NCI-H2107 (cell line): ENCODE data around the gene STIL.

Experiments
- DNase-seq: peaks from one replicate; lab custom pipeline; 2025; lab: John Stamatoyannopoulos, UW

The STIL gene

DNA sequence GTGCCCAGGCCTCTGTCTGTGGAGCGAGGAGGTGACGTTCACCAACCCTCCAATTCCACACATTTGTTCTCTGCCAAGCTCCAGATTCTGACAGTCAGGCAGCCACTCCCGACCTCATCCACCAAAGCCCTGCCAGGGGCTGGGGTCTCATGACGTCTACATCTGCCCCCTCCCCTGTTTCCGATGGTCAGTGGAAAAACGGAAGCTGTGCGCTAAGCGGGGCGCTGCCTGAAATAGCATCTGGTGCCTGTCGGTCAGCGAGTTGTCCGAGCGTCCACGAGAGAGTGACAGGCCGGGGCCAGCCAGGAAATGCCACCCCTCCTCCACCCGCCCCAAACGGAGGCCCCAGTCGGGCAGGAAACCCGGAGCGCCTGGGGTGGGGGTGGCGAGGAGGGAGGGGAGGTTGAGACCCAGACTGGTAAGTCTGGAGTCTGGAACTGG lies 78.7 kb downstream of the STIL start:
- DNase-seq = no peak

GRCh38 chr1:47233186-47233585 lies 80.8 kb downstream of the STIL start:
- DNase-seq = no peak

- DNase-seq = no peak
These were observed 81.6 kb downstream of the STIL start, which contains the start of gene TAL1 for GRCh38 chr1:47232187-47232874. TAL1 (minus strand) TSS chr1:47232225; CDS start chr1:47225888, 6,337 bp downstream.

GRCh38 chr1:47231301-47232186 lies 82.4 kb downstream of the STIL start:
- DNase-seq = no peak

DNA sequence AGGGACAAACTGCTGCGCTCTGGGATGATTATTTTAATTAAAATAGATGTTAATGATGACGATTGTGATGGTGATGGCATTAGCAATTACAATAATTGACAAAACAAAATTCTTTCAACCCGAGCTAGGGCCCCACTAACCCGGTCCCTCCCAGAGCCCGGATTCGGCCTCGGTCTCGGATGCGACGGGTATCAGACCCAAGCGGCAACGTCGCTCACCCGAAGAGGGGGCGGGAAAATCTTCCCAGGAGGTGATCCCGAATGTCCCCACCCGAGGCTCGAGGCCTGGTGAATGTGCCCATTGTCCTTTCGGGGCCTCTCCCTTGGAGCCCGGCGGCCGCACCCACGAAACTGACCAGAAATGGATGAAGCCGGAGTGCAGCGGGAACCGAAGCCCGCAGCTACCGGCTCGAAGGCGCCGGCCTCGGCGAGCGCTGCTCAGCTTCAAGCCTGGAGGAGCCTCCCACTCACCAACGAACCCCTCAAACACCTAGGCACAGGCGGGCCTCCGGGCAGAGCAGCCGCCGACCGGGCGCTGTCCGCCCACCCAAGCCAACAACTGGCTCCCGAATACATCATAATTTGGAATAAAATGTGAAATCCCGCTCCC lies 83.2 kb downstream of the STIL start:
- DNase-seq = no peak

DNA sequence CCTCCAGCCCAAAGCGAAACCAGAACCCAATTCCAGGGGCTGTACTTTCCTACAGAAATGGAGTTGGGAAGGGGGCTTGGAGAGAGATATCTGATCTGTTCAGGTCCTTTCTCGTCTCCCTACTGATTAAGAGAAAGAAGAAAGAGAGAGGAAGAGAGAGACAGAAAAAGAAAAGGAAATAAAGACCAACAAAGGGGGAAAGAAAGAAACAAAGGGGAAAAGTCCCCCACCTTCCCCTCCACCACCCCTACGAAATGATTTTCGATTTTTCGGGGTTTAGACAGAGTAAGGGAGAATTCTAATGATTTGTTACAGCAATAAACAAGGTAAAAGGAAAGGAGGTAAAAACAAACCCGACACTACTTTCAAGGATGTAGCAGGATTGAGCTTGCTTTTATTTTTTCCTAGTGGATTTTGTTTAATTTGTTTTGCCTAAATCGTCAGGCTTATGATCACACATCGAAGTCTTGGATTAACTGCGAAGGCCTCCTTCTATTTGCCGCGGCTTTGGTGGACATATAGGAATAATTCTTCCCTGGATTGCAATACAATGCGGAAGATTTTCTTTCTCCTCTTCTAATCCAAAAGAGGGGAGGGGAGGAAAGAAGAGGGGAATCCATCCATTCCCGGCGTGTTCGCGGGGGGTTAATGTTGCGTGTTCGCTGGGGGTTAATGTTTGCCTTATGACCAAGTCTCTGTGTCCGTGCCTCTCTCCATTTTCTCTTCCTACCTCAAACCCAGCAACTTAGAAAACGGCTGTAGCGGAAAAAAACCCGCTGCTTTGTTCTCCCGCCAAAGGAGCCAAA lies 83.9 kb downstream of the STIL start:
- DNase-seq = no peak

GRCh38 chr1:47229031-47229885 lies 84.7 kb downstream of the STIL start:
- DNase-seq = no peak

- no peak for DNase-seq
These were observed 85.3 kb downstream of the STIL start for GRCh38 chr1:47228644-47229030.

DNA sequence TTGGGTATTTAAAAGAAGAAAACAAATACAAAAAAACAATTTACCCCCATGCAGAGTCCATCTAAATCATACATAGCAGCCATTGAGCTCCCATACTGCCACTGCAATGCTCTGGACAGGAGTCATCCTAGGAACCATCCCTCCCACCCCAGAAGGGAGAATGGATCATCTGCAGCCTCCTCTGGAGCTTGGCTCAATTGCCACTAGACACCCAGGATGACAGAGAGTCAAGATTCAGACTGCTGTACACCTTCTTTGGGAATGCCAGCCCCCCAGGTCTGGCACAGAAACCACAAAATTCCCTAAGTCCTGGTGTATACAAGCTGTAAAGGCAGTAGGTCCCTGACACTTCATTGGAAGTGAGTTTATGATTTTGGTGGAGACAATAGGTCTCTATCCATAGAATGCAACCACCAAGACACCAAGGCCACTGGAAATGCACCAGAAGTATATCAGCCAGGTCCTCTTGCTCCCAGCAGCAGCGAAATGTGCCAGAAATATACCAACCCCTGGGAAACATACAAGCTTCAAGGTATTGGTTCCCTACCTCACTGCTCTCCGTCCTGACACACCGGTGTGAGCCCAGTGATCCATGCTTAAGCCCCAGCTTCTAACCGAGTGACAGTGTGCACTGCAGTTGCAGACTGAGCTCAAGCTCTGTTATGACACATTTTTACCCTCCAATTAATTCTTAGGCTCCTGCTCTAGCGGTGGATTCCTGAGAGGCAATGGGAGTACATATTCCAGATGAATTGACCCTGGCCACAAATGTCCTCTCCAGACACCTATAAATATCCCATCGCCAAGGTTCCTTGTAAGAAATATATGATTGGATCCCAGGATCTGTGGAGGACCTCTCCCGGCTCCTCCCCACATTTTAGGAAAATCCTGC lies 86.4 kb downstream of the STIL start:
- DNase-seq = no peak

DNA sequence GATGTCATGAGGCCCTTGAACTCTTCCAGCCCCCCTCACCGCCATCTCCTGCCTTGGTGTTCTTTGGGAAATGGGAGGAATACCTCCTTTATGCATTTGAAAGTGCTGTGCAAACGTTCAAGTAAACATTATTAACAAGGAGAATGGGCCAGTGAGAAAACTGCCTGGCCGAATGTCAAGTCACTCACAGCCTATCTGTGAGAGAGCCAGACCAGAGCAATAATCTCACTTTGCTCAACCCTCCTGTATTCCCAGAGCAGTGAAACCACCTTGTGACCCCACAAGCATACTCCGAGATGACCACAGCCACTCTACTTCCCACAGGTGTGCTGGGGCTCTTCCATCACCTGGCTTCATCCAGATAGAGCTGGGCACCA lies 87.1 kb downstream of the STIL start:
- no peak for DNase-seq

DNA sequence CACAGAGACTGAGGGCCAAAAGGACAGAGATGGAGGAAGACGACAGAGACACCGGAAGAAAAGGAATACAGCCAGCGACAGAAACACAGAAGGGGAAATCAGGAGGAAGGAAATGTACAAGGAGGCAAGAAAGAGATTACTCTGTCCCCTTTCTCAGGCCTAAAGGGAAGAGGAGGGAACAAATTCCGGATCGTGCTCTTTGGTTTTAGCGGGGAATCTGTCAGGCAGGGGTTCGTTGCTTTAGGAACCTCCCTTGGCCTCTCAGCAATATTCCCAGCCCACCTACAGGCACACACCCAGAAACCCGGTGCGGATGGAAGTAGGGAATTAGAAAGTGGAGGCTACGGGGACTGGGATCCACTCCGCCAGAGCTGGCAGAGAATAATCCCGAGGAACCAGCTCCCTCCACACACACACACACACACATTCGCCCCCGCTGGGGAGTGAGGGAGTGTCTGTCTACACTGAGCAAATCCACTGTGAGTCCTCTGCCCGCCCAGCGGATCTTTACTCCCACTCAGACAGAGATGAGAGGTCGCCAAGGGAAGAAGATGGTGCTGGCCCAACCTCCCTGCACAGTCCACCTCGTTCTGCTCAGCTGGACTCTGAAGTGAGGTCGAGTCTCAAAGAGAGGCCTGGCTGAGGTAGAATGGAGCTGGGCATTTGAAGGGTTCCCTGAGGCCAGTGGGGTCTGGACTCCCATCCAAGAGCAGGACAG lies 87.7 kb downstream of the STIL start:
- DNase-seq = no peak

DNA sequence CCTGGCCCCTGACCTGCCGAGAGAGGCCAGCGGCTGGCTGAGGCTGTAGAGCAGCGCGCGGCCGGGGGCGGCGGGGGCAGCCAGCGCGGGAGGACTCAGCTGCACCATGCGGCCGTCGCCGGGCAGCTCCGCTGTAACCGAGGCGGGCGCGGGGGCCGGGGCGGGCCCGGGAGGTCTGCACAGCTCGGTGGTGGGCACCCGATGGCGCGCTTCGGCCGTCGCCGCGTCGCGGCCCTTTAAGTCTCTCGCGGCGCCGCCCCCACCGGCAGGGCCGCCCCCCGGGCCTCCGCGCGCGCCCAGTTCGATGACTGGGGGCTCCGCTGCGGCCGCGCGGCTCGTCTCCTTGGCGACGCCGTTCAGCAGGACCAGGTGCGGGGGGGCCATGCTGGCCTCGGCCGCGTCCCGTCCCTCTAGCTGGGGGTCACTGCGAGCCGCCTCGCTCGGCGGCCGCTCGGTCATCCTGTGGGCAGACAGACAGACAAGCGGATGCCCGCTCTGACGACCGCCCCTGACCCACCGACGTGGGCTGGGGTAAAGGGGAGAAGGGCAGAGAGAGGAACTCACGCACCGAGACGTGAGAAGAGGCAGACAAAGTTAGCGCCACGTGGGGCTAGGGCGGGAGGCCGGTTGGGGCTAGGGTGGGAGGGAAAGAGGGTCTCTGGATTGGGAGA lies 88.4 kb downstream of the STIL start:
- no peak for DNase-seq

GRCh38 chr1:47224676-47225399 lies 89.1 kb downstream of the STIL start:
- no peak for DNase-seq

DNA sequence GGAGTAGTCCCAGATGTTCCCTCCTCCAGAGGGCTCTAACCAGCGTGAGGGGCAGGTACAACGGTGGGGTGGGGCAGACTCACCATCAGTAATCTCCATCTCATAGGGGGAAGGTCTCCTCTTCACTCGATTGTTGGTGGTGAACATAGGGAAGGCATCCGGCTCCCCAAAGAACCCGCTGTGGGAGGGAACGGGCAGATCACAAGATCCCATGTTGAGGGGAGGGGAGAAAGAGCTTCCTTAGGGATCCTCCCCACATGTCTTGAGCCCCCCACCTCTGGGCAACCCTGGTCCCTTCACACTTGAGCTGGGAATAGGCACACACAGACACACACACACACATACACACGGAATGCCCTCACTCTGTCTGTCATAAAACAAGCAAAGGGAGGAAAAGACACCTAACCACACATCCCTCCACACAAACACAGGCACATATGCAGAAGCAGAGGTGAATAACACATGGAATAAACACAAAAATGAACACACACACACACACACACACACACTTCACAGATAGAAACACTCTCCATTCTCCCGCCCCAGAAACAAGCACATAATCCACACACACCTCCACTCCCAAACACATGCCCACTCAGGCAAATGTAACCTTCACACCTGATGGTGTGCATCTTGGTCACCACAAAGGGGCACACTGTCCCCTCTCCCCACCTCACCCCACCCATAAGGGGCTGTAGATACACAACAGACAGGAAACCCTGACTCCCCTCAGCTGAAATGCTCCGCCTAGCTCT lies 89.8 kb downstream of the STIL start:
- DNase-seq = no peak

DNA sequence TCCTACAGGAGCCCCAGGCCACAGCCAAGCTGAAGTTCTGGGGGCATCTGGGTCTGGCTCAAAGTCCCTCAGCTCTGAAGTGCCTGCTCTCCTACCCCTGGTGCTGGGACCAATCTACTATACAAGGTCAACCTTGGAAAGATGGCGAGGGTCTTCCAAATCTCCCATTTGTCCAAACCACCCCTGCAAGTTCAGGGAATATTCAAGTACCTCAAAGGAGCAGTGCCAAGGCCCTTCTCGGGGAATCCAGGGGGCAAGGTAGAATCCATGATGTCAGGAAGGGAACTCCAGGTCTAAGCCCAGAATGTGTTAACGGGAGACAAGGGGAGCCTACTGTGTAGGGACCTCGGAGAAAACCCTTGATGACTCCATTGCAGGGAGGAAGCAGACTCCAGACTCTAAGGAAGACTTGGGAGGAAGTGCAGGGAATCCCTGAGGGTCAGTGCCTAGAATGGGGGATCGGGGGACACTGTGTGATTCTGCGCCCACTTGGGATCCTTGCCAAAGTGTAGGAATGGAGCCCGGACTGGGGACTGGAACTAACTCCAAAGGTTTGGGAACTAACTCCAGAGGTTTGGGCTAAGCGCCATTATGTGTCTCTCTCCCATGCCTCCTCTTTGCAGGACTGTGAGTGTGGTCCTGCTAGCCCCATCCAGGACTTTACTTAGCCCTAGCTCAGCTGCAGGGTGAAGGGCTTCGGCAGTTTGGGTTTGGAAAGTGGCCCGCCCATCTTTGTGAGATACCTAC lies 90.6 kb downstream of the STIL start:
- DNase-seq = no peak

DNA sequence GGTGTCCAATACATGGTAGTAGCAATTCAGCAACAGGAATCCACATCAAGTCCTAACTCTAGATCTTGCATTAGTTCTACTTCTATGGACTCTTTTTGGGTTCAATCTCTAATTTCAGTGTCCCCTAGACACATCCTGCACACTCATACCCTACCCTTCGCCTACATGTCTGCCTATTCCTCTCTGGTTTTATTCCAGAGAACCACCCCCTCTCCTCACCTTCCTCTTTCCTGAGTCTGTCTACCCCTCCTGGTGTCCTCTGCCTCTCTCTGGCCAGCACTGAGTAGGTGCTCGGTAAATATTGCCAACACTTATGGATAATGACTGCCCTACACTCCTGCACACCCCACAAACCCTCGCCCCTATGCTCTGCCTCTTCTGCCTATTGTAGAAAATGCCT lies 91.5 kb downstream of the STIL start:
- DNase-seq = no peak
